K562 (cell line): ENCODE results near the gene OPCML. TPM values are rescaled to one million over a fixed set of nuclear protein-coding genes. Genes with fewer than 3 reads are reported as not detected.

ENCODE experiments used
- ATAC-seq: fragments of 200-7000 bp; cut with Tn5 transposase; 3 replicates; pipeline ENCODE4 v1.9.1; 2020; ENCODE audit warnings: moderate library complexity
- BruUV-seq: library from RNA; stranded (reverse); fragments of 400-500 nt; replicated peaks from 2 replicates; lab custom pipeline; 2021; lab: Mats Ljungman, UMichigan
- CTCF ChIA-PET: fragments of 300-600 bp; formaldehyde crosslinking; extraction: SDS; loops from one replicate; lab custom pipeline; 2021; ENCODE audit warnings: low intra/inter-chr PET ratio; lab: Yijun Ruan, JAX
- POLR2A ChIA-PET: fragments of 300-600, 350-650 bp; sonication (Branson Sonifier 250); formaldehyde crosslinking; extraction: SDS; loops from one replicate; lab custom pipeline; 2021; ENCODE audit warnings: antibody characterized with exemption, inconsistent platforms; lab: Yijun Ruan, JAX
- DNase-seq, 4 experiments: peaks; one replicate each; pipeline versions ENCODE4 v3.0.0 to v3.0.0-alpha.2; 2011 to 2018; ENCODE audit warnings: low spot score in 3 of 4, mixed read lengths in 3 of 4; ENCODE audit errors: extremely low read depth in 1 of 4
- FAIRE-seq: peaks from 2 replicates; lab custom pipeline; 2011; peaks lifted over from hg19 to GRCh38; lab: Jason Lieb, UNC
- H2AFZ ChIP-seq: 2 replicates; pipeline ENCODE4 v1.6.0; 2011; ENCODE audit warnings: low read depth, low read length, control low read depth, inconsistent platforms
- H3K27ac ChIP-seq: fragments of 200-600 bp; 3 replicates; pipeline ENCODE4 v1.8.0; 2011; ENCODE audit warnings: low read depth, mild to moderate bottlenecking, control low read depth, inconsistent platforms, low read length, moderate library complexity, mixed read lengths; ENCODE audit errors: extremely low read depth
- H3K27me3 ChIP-seq, 2 experiments: fragments of 300-600 bp in 1 of 2; 2 replicates in 1 of 2; 3 replicates in 1 of 2; pipeline versions ENCODE4 v1.6.0 to v1.8.0; 2011; ENCODE audit warnings: inconsistent platforms in 2 of 2, low read length in 2 of 2, mild to moderate bottlenecking in 1 of 2, mixed read lengths in 1 of 2, moderate library complexity in 1 of 2; ENCODE audit not compliant: control insufficient read depth in 2 of 2, insufficient read depth in 2 of 2
- H3K36me3 ChIP-seq: fragments of 300-600 bp; 3 replicates; pipeline ENCODE4 v1.8.0; 2011; ENCODE audit warnings: mild to moderate bottlenecking, low read length, inconsistent platforms; ENCODE audit not compliant: control insufficient read depth, insufficient read depth
- H3K4me1 ChIP-seq, 2 experiments: fragments of 200-600 bp in 1 of 2; replicated peaks in 1 of 2; 2 replicates in 1 of 2; 3 replicates in 1 of 2; pipeline versions ENCODE4 v1.5.1 to v1.8.0; 2011; ENCODE audit warnings: inconsistent platforms in 2 of 2, low read length in 2 of 2, mild to moderate bottlenecking in 1 of 2, mixed read lengths in 1 of 2, moderate library complexity in 1 of 2; ENCODE audit not compliant: control insufficient read depth in 2 of 2, insufficient read depth in 2 of 2
- H3K4me2 ChIP-seq: 2 replicates; pipeline ENCODE4 v1.6.1; 2011; ENCODE audit warnings: low read length, control low read depth, inconsistent platforms, mixed read lengths; ENCODE audit not compliant: insufficient read depth
- H3K4me3 ChIP-seq: fragments of 200-600 bp; sonication (generic), shearing (Covaris generic); 2 replicates; pipeline ENCODE4 v1.5.1; 2016; ENCODE audit warnings: control low read depth, inconsistent platforms
- H3K79me2 ChIP-seq: fragments of 200-600 bp; 3 replicates; pipeline ENCODE4 v1.8.0; 2011; ENCODE audit warnings: low read length, inconsistent platforms; ENCODE audit not compliant: control insufficient read depth, insufficient read depth
- H3K9ac ChIP-seq, 2 experiments: 2 replicates each; pipeline versions ENCODE4 v1.6.0 to v1.6.1; 2011; ENCODE audit warnings: low read depth in 2 of 2, low read length in 2 of 2, control low read depth in 1 of 2, inconsistent platforms in 1 of 2, mild to moderate bottlenecking in 1 of 2, mixed read lengths in 1 of 2; ENCODE audit not compliant: insufficient read depth in 1 of 2
- H3K9me1 ChIP-seq: one replicate; pipeline ENCODE4 v1.6.0; 2011; ENCODE audit warnings: inconsistent platforms, mild to moderate bottlenecking, low read length, moderate library complexity; ENCODE audit not compliant: control insufficient read depth, insufficient read depth
- H3K9me3 ChIP-seq: replicated peaks from 2 replicates; pipeline ENCODE4 v1.5.1; 2011; ENCODE audit warnings: low read depth, low read length, inconsistent platforms; ENCODE audit not compliant: control insufficient read depth, insufficient read depth
- H4K20me1 ChIP-seq: replicated peaks from 2 replicates; pipeline ENCODE4 v1.6.1; 2011; ENCODE audit warnings: low read length, inconsistent platforms, mixed read lengths; ENCODE audit not compliant: control insufficient read depth, insufficient read depth
- ADNP ChIP-seq: fragments of 200-800 bp; sonication (Bioruptor generic); IDR thresholded peaks from 2 replicates; pipeline ENCODE4 v1.6.1; 2016; ENCODE audit warnings: missing genetic modification characterization, missing compliant biosample characterization
- CUX1 ChIP-seq: fragments of 200-800 bp; sonication (Bioruptor generic); IDR thresholded peaks from 2 replicates; pipeline ENCODE4 v1.6.1; 2016; ENCODE audit warnings: missing genetic modification characterization, missing compliant biosample characterization
- E2F8 ChIP-seq: fragments of 450-650 bp; IDR thresholded peaks from 2 replicates; pipeline ENCODE4 v1.7.1; 2018; ENCODE audit warnings: mild to moderate bottlenecking, low read depth; ENCODE audit not compliant: partially characterized antibody
- GTF2B ChIP-seq: IDR thresholded peaks from 2 replicates; pipeline ENCODE4 v1.6.1; 2011; ENCODE audit not compliant: insufficient read length; ENCODE audit errors: extremely low read depth
- MBD2 ChIP-seq: sonication (generic); IDR thresholded peaks from 2 replicates; pipeline ENCODE4 v1.6.1; 2016; ENCODE audit warnings: low read depth, borderline replicate concordance
- SMARCC2 ChIP-seq: fragments of 450-650 bp; IDR thresholded peaks from 2 replicates; pipeline ENCODE4 v1.6.1; 2017; ENCODE audit warnings: antibody characterized with exemption, moderate library complexity, mild to moderate bottlenecking, low read depth
- ZBED1 ChIP-seq: IDR thresholded peaks from 2 replicates; pipeline ENCODE4 v1.6.1; 2014
- ZZZ3 ChIP-seq: fragments of 450-650 bp; IDR thresholded peaks from 2 replicates; pipeline ENCODE4 v1.6.1; 2016; ENCODE audit warnings: antibody characterized with exemption, mild to moderate bottlenecking, moderate library complexity
- WGBS: fragments of 100-300 bp; shearing (Covaris generic); methylation state at CpG from one replicate; pipeline ENCODE4 v1.1.6; 2016; ENCODE audit warnings: low coverage, mixed read lengths; ENCODE audit not compliant: insufficient coverage; ENCODE audit errors: missing lambda C conversion rate; 5-methylcytosine and 5-hydroxymethylcytosine counted together
- in situ Hi-C: fragments of 300-500 bp; cut with MboI; formaldehyde crosslinking; loops from 4 replicates; pipeline ENCODE4 v1.15.0; 2018; ENCODE audit warnings: inconsistent platforms, mixed read lengths
- intact Hi-C: fragments of 100-400 bp; cut with micrococcal nuclease; formaldehyde crosslinking; loops from 2 replicates; pipeline ENCODE4 v1.14.2; 2022
- polyA plus RNA-seq, 8 experiments: library from polyadenylated mRNA; depleted of rRNA in 4 of 8; stranded (reverse) in 5 of 8; unstranded in 3 of 8; fragments of >200 nt; fragmentation: Nextera tagmentation in 2 of 8; fragmentation: Illumina TruSeq in 1 of 8; extraction: Ambion mirVana in 2 of 8; extraction: Trizol in 1 of 8; gene quantifications; 2 replicates each; pipeline versions ENCODE4 v1.2.1 to v1.2.3, GENCODE V29; 2011 to 2014; ENCODE audit warnings: inconsistent platforms in 1 of 8, missing spikeins in 1 of 8
- total RNA-seq, 7 experiments: library from RNA; depleted of rRNA in 6 of 7; stranded (reverse); fragments of >200 nt in 6 of 7; fragmentation: Illumina TruSeq in 2 of 7; extraction: Trizol in 2 of 7; gene quantifications; 2 replicates each; pipeline versions ENCODE4 v1.2.1 to v1.2.3, GENCODE V29; 2011 to 2021; ENCODE audit warnings: low replicate concordance in 1 of 7

The OPCML gene
- total and polyA plus RNA-seq, 9 of the 15 experiments (the other 6 are each of a cell fraction or from before 2014, with no cell fraction given), result not detected

- Histone ChIP-seq H3K27ac (no peak overlapping the region), H3K9me3 (no peaks in the 10 kb centered on the region), H3K27me3 (no peaks in the 10 kb centered on the region), H3K4me2 (no peak overlapping the region), H3K4me1 (no peaks in the 10 kb centered on the region), H3K79me2 (no peaks in the 10 kb centered on the region)
- WGBS, result 0% methylated on average over 2 of the region's 2 CpGs
- CTCF ChIA-PET, result no interaction called here
- no peak for ATAC-seq
- FAIRE-seq, result no peak
- POLR2A ChIA-PET, result no interaction called here
- no TSS peak for BruUV-seq
- in situ Hi-C loops, result no loop called here
- no peak for DNase-seq
- TF ChIP-seq MBD2, result no peak
- no peak for TF ChIP-seq GTF2B
- TF ChIP-seq ADNP, result no peak
- no peak for TF ChIP-seq ZZZ3
- TF ChIP-seq SMARCC2, result no peak
- TF ChIP-seq, all 486 proteins: peak for 0
- no peaks in the 10 kb centered on the region for H4K20me1 ChIP-seq
- no peak overlapping the region for H3K9ac ChIP-seq
- intact Hi-C loops, result no loop called here
- no peaks in the 10 kb centered on the region for H3K36me3 ChIP-seq
- H3K4me3 ChIP-seq, result no peak overlapping the region
- no peaks in the 10 kb centered on the region for H3K9me1 ChIP-seq
- no peak overlapping the region for H2AFZ ChIP-seq
Observed at GRCh38 chr11:132620423-132620822, 911.9 kb downstream of the OPCML start.

GRCh38 chr11:132610791-132611190, 921.5 kb downstream of the OPCML start:
- H3K79me2 ChIP-seq, result no peaks in the 10 kb centered on the region
- POLR2A ChIA-PET, result no interaction called here
- in situ Hi-C loops (no loop called here), intact Hi-C loops (no loop called here)
- H3K9me3 ChIP-seq, result no peaks in the 10 kb centered on the region
- CTCF ChIA-PET, result no interaction called here
- no peaks in the 10 kb centered on the region for H3K4me1 ChIP-seq
- DNase-seq (no peak), FAIRE-seq (no peak), ATAC-seq (no peak)
- no peaks in the 10 kb centered on the region for H3K9me1 ChIP-seq
- no TSS peak for BruUV-seq
- H3K36me3 ChIP-seq, result no peaks in the 10 kb centered on the region
- H3K4me2 ChIP-seq, result no peak overlapping the region
- no peak overlapping the region for H2AFZ ChIP-seq
- H3K4me3 ChIP-seq, result no peak overlapping the region
- no peaks in the 10 kb centered on the region for H4K20me1 ChIP-seq
- H3K27me3 ChIP-seq, result no peaks in the 10 kb centered on the region
- 0% methylated on average over 4 of the region's 4 CpGs for WGBS
- H3K9ac ChIP-seq, result no peak overlapping the region
- no peak overlapping the region for H3K27ac ChIP-seq
- TF ChIP-seq E2F8 (no peak), ZBED1 (no peak), CUX1 (no peak)
